ENCODE measurements around the gene CBX4. TPM values are rescaled to one million over a fixed set of nuclear protein-coding genes. Genes with fewer than 3 reads are reported as not detected.

CBX4 gene
- total and polyA plus RNA-seq, 12 donors = 9.4 to 38.2 (median 24.6) TPM

DNA sequence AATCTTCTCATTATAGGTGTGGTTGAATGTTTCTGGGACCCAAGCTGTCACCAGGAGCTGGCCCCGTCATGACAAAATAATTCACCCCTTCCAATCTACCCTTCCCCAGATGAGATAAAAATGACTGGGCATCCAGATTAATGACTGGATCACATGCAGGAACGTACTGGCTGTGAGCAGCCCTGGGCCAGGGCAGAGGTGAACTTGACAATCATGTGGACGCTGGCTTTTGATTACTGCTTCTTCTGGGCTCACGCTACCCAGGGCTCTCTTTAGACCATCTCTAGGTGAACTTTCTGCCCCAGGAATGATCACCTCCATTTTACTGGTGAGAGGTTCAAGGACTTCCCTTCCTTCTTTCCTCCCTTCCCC is 18.3 kb downstream of the CBX4 start:
- peaks cover 0 to 43% (median 10%) of the 10 kb centered on the region in 7 donors for H3K27me3 ChIP-seq
- H3K9me3 ChIP-seq = no peaks in the 10 kb centered on the region
- H3K27ac ChIP-seq = no peak overlapping the region
- no peak for DNase-seq
- H3K36me3 ChIP-seq = no peaks in the 10 kb centered on the region
- intact Hi-C loops (cut with DNase I) = no loop called here
- H3K4me1 ChIP-seq = peaks cover 3 to 26% (median 13%) of the 10 kb centered on the region in 9 donors
- no peak for TF ChIP-seq CTCF (IDR thresholded peaks at IDR 0.05)
- 70 to 86% methylated on average over 4 of the region's 4 CpGs for WGBS, 2 donors
- ATAC-seq = no peak
- no peak overlapping the region for H3K4me3 ChIP-seq

DNA sequence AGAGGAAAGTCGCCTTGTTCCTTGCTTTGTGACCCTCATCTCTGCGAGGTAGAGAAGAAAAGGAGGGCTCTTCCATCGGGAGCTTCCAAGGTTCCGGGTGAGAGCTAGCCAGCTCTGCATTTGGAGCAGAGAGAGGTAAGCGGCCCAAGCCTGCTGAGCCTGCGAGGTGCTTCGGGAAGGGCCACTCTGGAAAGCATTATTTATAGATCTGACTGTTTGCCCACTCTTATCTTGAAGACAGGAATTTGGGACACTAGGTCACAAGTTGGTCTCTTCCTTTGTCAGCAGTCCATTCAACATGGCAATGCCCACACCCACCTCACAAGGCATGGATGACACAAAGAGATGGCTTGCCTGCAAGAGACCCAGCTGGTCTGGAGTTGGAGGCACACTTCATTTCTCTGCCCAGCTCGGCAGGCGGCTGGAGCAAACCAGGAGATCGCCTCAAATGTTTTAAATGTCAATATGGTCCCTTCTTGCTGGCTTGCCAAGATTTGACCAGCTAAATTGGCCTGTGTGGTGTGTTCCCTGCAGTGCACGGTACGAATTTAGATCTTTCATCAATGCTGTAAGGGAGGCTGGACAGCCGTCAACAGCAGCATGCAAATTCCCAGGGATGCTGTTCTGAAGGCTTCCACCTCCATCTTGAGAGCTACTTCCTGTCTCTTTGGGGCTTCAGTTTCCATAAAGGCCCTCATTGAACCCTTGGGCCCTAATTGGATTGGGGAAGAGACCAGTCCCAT is 19.5 kb downstream of the CBX4 start:
- H3K27me3 ChIP-seq = peaks cover 0 to 55% (median 22%) of the 10 kb centered on the region in 7 donors
- no peak for DNase-seq
- 48 to 56% methylated on average over 13 of the region's 13 CpGs for WGBS, 2 donors
- no peaks in the 10 kb centered on the region for H3K9me3 ChIP-seq
- no peak overlapping the region for H3K4me3 ChIP-seq
- TF ChIP-seq CTCF (IDR thresholded peaks at IDR 0.05) = no peak
- peak overlapping the region in 8 of 10 donors; percentile 21 to 70 (median 46) for H3K27ac ChIP-seq
- ATAC-seq = peak in 6 of 8 donors; percentile 55 to 85 (median 66)
- H3K36me3 ChIP-seq = no peaks in the 10 kb centered on the region
- peaks cover 3 to 35% (median 21%) of the 10 kb centered on the region in 9 donors for H3K4me1 ChIP-seq
- intact Hi-C loops (cut with DNase I) = no loop called here

GRCh38 chr17:79819085-79819484 is 20.2 kb downstream of the CBX4 start:
- 65 to 75% methylated on average over 5 of the region's 5 CpGs for WGBS, 2 donors
- ATAC-seq (no peak), DNase-seq (no peak)
- H3K9me3 ChIP-seq = no peaks in the 10 kb centered on the region
- intact Hi-C loops (cut with DNase I) = no loop called here
- no peaks in the 10 kb centered on the region for H3K36me3 ChIP-seq
- H3K4me1 ChIP-seq = peaks cover 3 to 40% (median 25%) of the 10 kb centered on the region in 9 donors
- H3K4me3 ChIP-seq = no peak overlapping the region
- H3K27ac ChIP-seq = peak overlapping the region in 6 of 10 donors; percentile 8 to 70 (median 56)
- peaks cover 0 to 61% (median 28%) of the 10 kb centered on the region in 7 donors for H3K27me3 ChIP-seq
- no peak for TF ChIP-seq CTCF (IDR thresholded peaks at IDR 0.05)

GRCh38 chr17:79818026-79818758 is 21.0 kb downstream of the CBX4 start:
- intact Hi-C loops (cut with DNase I) = no loop called here
- 93 to 94% methylated on average over 12 of the region's 12 CpGs for WGBS, 2 donors
- no peaks in the 10 kb centered on the region for H3K9me3 ChIP-seq
- H3K4me3 ChIP-seq = no peak overlapping the region
- ATAC-seq (no peak), DNase-seq (no peak)
- H3K4me1 ChIP-seq = peaks cover 6 to 45% (median 25%) of the 10 kb centered on the region in 9 donors
- no peak for TF ChIP-seq CTCF (IDR thresholded peaks at IDR 0.05)
- H3K36me3 ChIP-seq = no peaks in the 10 kb centered on the region
- no peak overlapping the region for H3K27ac ChIP-seq
- peaks cover 0 to 68% (median 33%) of the 10 kb centered on the region in 7 donors for H3K27me3 ChIP-seq
